Activated CD4-positive, alpha-beta T cell treated with anti-CD3 and anti-CD28 coated beads, Interleukin-2, amount 50 U/mL, for 16 hours (primary cell): ENCODE results near the gene RSU1.

Experiments used
- DNase-seq: peaks from one replicate; pipeline ENCODE4 v3.0.0-alpha.2; 2020

The RSU1 gene

DNA sequence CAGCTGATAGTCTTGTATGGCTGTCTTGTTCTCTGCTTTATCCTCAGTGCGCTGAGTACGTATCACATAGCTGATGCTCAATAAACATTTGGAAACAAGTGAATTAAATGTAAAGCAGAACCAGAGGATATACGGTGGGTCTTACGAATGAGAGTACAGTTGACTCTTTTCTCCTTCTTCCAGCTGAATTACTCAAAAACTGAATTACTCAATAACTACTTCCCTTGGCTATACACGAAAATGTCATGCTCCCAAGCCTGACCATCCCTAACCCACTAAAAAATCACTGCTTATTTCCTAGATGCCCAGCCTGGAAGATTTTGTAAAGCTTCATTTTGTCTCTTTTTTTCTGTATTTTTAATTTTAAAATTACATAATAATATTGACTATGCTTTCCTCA, 3.2 kb upstream of the RSU1 start:
- no peak for DNase-seq

DNA sequence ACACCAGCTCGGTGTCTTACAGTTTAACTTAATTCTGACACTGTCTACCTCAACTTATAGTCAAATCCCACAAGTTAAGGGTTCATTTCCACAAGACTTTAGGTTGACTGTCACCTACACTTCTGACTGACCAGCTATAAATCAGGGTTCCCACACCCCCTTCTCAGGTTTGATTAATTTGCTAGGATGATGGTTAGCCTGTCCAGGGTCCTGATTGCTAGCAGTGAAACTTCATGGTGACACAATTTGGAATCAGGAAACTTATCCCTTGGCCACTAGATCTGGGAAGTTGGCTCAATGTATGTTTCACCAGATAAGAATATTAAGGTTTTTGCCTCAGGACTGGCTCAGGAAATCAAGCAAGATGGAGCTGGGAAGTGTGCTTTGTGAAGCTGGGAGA, 2.8 kb upstream of the RSU1 start:
- no peak for DNase-seq

DNA sequence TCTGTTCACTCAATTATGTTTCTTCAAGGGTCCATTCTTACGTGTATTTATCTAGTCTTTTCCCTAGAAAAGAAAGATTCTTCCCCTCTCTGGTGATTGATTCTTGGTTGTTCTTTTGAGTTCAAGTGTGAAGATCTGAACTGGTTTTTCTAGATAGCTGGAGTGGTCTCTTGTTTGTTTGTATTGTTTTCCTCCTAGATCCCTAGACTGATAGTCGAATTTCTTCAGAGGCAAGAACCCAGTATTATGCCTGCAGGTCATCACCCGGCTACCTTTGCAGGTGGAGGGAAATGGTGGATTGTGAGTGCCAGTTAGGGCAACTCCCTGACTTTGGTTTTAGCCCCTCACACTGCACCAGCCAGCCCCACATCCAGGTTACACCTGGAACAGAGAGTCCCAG, 2.2 kb upstream of the RSU1 start:
- DNase-seq = no peak

DNA sequence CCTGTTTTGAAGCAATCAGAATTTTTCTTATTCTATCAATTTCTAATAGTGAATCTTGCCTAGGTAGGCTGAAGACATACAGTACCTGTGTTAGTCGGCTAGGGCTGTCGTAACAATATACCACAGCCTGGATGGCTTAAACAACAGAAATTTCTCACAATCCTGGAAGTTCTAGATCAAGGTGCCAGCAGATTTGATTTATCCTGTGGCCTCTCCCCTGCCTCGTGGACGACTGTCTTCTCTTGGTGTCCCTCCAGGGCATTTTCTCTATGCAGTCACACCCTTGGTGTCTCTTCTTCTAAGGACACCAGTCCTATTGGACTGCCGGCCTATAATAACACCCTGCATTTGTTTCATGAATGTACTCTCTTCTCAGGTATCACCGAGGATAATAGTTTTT, 1.8 kb upstream of the RSU1 start:
- no peak for DNase-seq

DNA sequence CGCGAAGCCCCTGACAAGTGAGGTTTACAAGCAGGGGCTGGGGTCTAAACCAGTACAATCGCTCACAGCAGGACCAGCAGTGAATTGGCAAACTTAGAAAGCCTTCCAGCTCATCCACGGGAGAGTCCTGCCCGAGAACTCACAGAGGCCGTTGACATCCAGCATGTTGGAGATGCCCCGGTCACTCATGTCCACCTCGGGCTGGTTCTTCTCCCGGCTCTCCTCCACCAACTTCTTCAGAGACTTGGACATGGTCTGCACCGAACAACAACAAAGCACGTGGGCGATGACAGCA, 447 bp downstream of the RSU1 start:
- DNase-seq = no peak

DNA sequence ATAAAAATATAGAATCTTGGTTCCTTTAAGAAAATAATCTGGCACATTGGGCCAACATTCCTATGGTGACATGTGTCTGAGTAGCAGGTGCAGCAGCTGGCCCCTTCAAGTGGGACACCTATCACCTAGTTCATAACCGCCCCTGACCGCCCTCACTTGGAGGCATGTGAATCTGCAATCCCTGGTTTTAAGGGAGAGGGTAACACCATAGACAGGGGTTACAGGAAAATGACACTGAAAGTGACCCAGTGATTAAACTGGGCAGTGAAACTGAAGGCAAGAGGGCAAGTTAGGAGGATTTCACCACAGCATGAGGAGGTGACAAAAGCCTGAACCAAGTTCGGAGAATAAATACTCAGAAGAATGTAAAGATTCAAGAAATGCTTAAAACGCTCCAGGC, 1.1 kb downstream of the RSU1 start:
- no peak for DNase-seq

DNA sequence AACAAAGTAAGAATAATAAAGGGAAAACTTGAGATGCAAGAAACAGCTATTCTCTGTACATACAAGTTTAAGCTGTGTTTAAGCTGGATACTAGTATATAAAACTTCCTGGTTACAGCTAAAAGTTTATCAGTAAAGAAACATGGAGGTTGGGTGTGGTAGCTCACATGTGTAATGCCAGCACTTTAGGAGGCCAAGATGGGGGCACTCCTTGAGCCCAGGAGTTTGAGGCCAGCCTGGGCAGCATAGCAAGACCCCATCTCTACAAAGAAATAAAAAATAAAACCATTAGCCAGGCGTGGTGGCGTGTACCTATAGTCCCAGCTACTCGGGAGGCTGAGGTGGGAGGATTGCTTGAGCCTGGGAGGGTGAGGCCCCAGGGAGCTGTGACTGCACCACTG, 3.2 kb downstream of the RSU1 start:
- DNase-seq = no peak

DNA sequence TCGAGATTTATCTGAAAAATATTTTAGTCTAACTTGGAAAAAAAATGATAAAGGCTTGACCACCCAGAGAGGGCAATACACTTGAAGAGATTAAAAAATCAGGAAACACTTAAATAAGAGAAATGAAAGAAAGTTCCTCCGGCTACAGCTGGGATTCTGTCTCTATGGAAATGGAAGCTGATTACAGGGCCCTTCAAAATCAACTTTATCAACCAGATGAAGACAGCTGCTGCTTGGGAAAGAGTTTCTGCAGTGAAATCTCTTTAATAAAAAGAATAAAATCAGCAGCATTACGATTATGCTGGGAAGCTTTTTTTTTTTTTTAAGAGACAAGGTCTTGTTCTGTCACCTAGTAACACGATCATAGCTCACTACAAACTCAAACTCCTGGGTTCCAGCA, 4.5 kb downstream of the RSU1 start:
- DNase-seq = no peak

DNA sequence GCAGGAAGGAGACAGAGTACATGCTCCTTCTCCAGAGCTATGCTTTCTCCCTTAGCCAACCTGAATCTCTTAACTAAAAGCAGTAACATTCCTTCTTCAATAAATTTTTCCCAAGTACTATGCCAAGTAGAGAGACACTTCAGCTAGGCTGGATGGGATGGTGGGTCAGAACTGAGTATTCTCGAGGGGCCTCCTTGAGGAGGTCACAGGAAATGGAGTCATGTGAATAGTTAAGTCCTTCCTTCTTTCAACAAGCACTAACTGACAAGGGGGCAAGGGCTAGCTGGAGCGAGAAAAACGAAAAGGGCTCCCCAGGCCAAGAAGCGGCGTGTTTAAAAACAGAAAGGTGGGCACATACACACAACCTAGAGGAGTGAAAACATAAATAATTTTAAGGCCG, 5.5 kb downstream of the RSU1 start:
- no peak for DNase-seq

DNA sequence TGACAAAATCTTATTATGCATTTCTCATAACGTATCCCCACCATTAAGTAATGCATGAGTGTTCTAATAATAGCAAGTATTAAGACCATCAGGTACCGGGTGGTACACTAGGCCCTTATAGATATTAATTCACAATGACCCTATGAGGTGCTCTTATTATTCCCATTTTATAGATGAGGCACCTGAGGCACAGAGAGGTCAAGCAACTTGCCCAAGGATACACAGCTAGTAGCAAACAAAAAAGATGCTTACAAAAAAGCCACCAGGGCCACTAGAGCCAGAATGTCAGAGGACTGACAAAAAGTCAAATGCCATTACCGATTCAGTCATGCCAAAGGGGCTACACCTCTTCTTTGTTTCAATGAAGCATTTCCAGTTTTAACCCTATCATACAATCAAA, 5.9 kb downstream of the RSU1 start:
- no peak for DNase-seq

DNA sequence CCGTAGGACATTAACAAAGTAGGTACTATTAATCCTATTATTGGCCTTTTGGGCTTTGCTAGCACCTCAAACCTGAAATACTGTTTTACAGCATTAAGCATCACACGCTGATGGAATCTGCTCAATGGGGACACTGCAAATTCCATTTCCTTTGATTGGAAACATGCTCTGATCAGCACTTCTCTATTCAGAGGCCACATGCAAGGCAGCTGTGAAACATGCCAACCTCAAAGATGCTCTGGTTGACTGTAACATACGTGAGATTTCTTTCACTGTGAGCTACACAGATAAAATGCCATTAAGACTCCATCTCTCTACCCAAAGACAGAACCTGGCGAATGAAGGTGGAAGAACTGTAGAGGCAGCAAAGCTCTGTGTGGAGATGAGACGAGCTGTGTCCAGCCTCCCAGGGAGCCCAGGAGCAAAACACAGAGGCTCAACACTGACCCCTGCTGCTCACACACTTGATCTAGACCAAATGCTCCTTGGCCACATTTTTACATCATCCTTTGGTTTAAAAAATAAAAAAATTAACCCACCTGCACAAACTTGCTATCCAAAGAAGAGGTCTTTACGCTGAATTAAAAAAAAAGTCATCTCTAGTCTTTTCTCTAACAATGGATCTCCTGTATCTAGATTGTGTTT, 8.0 kb downstream of the RSU1 start:
- peak; percentile 58 for DNase-seq

DNA sequence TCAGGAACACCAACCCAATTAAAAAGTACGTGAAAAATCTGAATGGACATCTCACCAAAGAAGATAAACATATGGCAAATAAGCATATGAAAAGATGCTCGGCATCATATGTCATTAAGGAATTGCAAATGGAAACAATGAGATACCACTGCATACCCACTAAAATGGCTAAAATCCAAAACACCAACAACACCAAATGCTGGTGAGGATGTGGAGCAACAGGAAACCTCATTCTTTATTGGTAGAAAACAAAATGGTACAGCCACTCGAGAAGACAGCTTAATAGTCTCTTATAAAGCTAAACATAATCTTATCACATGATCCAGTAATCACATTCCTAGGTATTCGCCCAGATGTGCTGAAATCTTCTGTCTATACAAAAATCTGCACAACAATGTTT, 13.1 kb downstream of the RSU1 start:
- no peak for DNase-seq

DNA sequence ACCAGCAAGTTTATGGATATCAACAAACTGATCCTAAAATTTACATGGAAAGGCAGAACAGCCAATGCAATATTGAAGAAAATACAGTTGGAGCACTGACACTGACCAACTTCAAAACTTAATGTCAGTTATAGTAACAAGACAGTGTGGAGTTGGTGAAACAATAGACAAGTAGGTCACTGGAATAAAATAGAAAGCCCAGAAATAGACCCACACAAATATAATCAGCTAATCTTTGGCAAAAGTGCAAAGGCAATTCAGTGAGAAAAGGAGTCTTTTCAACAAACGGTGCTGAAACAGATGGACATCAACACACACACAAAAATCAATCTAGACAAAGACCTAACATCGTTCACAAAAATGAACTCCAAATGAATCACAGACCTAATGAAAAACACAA, 13.8 kb downstream of the RSU1 start:
- DNase-seq = no peak

DNA sequence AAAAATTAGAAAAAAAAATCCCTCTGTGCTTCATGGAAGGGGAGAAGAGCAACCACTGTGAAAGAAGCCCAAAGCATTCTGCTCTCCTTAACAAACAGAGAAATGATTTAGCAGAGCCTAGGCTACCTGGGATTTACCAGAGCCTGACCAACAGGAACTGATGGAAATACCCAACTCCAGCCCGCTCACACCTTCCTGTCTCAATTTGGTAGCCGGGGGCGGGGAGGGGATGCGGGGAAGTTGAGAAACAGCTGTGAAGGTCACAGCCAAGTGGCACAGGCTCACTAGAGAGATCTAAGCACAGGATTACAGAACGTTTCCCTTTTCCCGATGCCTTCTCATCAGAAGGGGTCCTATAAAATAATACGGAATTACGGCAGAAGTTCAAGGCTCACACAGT, 17.6 kb downstream of the RSU1 start:
- DNase-seq = peak; percentile 12

DNA sequence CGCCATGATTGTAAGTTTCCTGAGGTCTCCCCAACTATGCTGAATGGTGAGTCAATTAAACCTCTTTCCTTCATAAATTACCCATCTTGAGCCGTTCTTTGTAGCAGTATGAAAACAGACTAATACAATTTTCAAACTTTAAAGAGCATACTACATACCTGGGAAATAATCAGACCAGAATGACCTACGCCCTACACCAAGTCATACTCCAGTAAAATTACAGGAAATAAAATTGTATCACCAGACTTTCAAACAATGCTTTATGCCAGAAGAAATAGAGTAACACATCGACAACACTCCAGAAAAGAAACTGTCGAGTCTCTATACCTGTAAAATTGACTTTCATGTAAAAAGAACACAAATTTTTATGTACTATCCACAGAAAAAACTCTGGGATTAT, 18.7 kb downstream of the RSU1 start:
- no peak for DNase-seq

DNA sequence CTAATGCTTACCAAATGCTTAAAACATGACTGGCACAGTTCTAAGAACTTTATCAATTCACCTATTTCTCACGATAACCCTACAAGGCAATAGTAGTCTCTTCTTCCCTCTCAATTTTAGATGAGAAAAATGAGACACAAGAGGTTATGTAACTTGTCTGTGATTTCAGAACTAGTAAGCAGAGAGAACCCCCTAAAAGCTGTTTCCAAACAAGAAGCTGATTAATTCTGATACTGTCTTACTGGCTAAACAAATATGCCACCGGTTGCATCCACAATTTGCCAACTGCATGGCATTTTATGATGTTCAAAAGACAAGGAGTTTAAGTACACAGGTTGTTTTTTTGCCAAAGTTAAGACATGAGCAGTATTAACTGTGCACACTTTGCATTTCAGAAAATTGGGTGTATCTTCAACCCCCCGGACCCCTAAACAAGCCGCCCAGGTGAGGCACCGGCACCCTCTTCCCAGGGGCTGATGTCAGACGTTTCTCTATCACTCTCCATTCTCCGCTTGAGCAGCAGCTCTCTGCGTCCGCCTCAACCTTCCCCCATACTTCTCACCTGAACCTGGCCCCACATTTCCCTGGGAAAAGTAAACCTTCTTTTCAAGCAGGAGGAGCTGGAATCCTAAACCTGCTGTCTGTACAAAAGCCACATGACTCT, 21.7 kb downstream of the RSU1 start:
- peak; percentile 32 for DNase-seq

DNA sequence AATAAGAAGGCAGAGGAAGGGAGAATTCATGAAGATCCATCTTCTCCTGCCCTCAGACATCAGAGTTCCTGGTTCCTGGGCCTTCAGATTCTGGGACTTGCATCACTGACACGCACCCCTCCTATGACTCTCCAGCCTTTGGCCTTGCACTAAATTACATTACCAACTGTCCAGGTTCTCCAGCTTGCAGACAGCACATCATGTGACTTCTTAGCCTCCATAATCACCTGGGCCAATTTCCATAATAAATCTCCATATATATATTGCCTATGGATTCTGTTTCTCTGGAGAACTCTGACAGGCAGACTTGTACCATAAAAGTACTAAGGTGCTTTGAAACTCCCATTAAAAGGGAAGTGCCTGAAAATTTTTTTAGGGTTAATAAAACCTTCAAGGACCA, 23.2 kb downstream of the RSU1 start:
- no peak for DNase-seq

DNA sequence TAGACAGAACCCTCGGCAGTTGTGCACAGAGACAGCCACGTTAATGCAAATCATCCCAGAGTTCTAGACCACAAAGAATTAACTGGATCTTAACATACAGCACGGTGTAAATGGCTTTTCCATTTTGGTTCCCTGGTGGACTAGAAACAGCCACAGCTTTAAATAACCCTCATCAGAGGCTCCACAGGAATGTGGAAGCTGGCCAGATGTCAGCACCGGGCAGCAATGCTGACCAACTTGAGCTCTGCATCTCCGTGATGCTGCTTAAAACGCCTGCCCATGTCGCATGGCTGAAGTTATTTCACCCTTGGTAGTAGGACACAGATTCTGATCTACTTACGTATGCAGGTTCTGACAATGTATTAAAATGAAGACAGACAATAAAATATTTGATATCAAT, 24.5 kb downstream of the RSU1 start:
- DNase-seq = no peak

DNA sequence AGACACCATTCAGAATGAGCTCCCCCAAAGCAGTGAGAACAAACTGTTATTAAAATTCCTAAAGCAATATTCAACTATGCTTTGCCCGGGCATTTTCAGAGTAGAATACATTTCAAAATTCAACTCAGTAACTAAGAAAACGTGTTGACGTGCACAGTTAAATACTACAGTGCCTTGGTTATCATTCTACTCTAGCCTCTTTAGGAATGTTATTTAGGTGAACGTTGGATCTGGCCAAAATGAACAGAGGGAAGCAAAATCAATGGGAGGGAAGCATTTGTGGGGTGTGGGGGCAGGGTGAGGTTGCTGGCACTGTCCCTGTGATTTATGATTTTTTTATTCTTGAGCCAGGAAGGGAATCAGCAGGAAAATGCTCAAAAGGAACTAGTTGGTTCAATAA, 27.5 kb downstream of the RSU1 start:
- DNase-seq = no peak

DNA sequence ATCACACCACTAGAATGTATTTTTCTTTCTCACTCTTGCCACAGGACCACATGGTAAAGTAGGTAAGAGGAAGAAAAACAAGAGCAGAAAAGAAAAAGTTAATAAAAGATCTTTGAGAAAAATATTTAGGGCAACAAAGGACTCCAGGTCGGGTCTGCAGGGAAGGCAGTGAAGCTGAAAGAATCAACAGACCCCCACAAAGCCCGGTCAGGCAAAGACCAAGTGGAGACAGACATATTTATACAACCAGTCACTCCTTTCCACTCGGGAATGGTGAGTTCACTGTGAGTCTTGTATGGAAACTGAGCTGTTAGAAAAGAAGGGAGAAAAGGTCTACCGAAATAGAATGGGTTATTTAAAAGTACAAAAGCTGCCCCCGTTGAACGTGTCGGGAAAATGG, 28.0 kb downstream of the RSU1 start:
- no peak for DNase-seq

DNA sequence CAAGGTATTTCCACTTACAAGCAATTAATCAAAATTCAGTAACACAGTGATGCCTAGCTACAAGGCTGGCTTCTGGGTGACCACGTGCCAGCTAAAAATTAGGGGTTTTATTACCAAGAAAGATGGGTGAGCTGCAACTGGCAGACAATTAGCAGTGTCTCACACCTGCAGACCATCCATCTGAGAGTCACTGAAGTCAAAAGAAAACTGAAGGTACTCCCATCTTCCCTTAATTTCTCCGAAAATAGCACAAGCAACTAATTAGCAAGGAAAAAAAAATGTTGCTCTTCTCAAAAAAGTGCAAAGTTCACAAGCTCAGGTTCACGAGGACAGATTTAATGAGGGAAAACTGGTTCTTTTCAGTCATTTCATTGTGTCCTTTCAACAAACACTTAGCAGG, 28.4 kb downstream of the RSU1 start:
- no peak for DNase-seq

DNA sequence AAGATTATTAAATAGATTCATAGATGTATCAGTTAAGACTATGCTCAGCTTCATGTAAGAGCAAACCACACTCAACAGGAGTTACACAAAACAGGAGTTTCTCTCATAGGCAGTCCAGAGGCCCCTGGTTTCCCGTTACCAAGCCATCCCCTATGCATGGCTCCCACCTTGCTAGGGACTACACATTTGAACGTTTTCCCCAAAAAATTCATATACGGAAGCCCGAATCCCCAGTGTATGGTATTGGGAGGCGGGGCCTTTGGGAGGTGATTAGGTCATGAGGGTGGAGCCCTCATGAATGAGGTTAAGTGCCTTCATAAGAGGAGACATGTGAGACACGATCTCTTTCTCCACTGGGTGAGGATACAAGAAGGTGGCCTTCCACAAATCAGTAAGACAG, 29.1 kb downstream of the RSU1 start:
- DNase-seq = peak; percentile 36

DNA sequence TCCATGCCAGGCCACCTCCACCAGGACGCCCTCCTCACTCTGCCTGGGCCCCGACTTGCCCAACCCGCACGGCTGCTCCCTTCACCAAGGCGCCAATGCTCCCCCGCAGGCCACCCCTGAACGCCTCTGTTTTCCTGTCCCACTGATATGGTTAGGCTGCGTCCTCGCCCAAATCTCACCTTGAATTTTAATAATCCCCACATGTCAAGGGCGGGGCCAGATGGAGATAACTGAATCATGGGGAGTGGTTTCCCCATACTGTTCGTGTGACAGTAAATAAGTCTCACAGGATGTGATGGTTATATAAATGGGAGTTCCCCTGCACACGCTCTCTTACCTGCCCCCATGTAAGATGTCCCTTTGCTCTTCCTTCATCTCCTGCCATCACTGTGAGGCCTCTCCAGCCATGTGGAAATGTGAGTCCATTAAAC, 29.8 kb downstream of the RSU1 start:
- peak; percentile 73 for DNase-seq

DNA sequence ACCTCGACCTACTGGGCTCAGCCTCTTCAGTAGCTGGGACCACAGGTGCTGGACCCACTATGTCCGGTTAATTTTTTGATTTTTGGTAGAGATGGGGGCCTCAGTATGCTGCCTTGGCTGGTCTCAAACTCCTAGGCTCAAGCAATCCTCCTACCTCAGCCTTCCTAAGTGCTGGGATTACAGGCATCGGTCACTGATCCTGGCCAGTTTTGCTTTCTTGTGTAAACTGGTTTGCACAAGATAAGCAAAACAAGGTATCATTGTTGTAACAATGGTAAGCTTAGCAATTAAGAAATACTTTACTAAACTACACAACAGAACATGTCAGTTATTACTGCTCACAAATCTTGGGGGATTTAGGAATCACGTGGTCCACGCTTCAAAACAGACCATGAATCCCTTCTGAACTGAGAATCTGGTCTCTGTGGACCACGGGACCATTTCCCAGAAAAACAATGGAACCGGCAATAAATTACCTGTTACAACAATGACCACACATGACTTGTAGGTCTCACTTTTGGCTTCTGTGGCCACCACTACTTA, 36.8 kb downstream of the RSU1 start:
- no peak for DNase-seq

DNA sequence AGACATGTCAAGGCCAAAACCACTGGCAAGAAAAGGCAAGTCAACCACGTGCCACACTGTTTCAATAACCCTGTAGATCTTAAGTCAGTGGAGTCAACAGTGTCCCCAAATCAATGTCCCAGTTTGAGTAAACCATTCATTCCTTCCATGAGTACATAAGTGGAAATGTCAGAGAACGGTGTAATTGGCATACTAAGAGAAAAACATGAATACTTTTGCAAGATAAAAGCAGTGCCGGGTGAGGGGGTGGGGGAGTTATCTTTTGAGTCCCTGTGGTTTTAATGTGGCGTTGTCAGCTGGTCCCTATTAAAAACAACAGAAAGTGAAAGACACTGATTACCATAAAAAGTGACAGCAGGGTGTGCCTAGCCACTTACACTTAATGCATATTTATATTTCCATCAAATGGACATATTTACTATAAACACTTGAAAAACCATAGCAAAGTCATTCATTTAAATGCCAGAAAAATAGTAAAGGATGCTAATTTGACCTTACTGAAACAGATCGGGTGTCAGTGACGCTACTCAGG, 37.8 kb downstream of the RSU1 start:
- peak; percentile 59 for DNase-seq
